ENCODE results near the gene ITGA5.

DNA sequence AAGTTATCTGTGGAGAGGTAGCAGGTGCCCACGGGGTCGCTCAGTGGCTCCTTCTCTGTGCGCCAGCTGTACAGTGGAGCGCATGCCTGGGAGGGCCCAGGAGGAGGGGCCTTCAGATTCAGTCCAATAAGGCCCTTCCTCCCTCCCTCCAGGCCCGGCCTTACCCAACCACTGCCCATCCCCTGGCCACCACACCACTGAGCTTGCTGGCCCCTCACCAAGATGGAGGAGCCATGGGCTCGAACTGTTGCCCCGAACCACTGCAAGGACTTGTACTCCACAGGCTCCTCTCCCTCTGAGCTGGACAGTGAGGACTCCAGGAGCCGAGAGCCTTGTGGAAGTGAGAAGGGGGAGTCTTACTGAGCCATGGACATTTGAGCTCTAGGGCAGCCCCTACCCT lies 9.8 kb downstream of the ITGA5 start:
- TF ChIP-seq TAF1 (IDR thresholded peaks at IDR 0.05; ENCODE audit: borderline replicate concordance, low read depth, low read length) (no peak), POLR2A (IDR thresholded peaks at IDR 0.05; ENCODE audit: low read depth, low read length) (no peak)

All from GM12892 (cell line).